Mucosa of rectum (tissue), 2 donors: ENCODE results near the gene DUSP11.

Source experiments
- H3K27ac ChIP-seq, 2 donors: one replicate each; pipeline ENCODE4 v1.7.0; 2013; ENCODE audit warnings: inconsistent platforms in 2 of 2, low read depth in 2 of 2, low read length in 2 of 2
- H3K27me3 ChIP-seq, 2 donors: one replicate each; pipeline ENCODE4 v1.7.0; 2013; ENCODE audit warnings: low read length in 2 of 2; ENCODE audit not compliant: control insufficient read depth in 2 of 2, insufficient read depth in 2 of 2
- H3K36me3 ChIP-seq, 2 donors: one replicate each; pipeline ENCODE4 v1.7.0; 2013; ENCODE audit warnings: low read length in 2 of 2; ENCODE audit not compliant: control insufficient read depth in 2 of 2, insufficient read depth in 2 of 2
- H3K4me1 ChIP-seq, 2 donors: one replicate each; pipeline ENCODE4 v1.7.0; 2013; ENCODE audit warnings: low read length in 2 of 2, mild to moderate bottlenecking in 1 of 2; ENCODE audit not compliant: control insufficient read depth in 2 of 2, insufficient read depth in 2 of 2
- H3K4me3 ChIP-seq, 2 donors: one replicate each; pipeline ENCODE4 v1.7.0; 2013; ENCODE audit warnings: low read length in 2 of 2
- H3K9ac ChIP-seq, 2 donors: one replicate each; pipeline ENCODE4 v1.7.0; 2013; ENCODE audit warnings: low read length in 2 of 2, low read depth in 1 of 2, mild to moderate bottlenecking in 1 of 2
- H3K9me3 ChIP-seq, 2 donors: one replicate each; pipeline ENCODE4 v1.7.0; 2013; ENCODE audit warnings: low read length in 2 of 2; ENCODE audit not compliant: control insufficient read depth in 2 of 2
- donor health status: healthy.
- donor health status: Normal muscosa, but diverticular disease.

DUSP11 gene

DNA sequence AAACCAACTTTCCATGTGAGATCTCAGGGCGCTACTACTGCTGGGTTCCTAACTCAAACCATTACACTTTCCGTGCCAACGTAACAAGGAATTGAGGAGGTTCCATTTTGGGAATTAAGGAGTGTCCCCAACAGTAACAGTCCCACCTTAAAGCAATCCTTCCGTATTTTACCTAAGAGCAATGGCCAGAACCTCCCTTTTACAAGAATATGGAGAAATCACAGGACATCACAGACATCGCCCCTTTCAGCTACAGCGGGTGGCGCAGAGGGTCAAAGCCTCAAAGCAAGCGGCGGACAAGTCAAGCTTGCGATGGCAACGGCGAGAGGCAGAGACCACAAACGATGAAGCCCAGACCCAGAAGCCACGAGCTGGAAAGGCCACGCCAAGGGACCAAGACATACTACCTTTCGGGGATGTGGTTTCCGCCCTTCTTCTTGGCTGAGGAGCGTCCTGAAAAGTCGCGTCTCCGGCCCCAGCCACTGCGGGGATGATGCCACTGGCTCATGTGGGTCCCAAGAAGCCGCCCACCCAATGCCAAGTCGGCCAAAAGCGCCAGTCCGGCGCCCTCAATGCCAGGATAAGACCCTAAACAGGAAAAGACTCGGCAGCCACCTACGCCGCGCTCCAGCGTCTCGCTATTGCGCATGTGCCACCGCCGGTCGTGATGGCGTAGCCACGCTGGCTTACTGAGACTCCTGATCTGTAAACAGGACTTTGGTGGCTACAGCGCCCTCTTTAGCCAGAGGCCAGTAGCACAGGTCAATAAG lies at the start of gene DUSP11:
DUSP11 (minus strand) TSS at position 637 of the 770 bp plus-strand sequence; CDS start at position 508, 129 bp downstream.
- peaks cover 19 to 21% of the 10 kb centered on the region in 2 donors for H3K36me3 ChIP-seq
- H3K27me3 ChIP-seq, result no peaks in the 10 kb centered on the region
- no peaks in the 10 kb centered on the region for H3K9me3 ChIP-seq
- H3K4me1 ChIP-seq, result peaks cover 8 to 9% of the 10 kb centered on the region in 2 donors
- H3K27ac ChIP-seq, result peak within 1 kb of the TSS; percentile 78 to 90
- H3K9ac ChIP-seq, result peak within 1 kb of the TSS; percentile 92 to 99
- peak within 1 kb of the TSS; percentile 96 to 100 for H3K4me3 ChIP-seq

- Histone ChIP-seq H3K27me3 (no peaks in the 10 kb centered on the region), H3K4me1 (peaks cover 8 to 11% of the 10 kb centered on the region in 2 donors), H3K9ac (peak within 1 kb of the TSS; percentile 94 to 99), H3K36me3 (peaks cover 13 to 14% of the 10 kb centered on the region in 2 donors), H3K27ac (peak within 1 kb of the TSS; percentile 88 to 93), H3K9me3 (no peaks in the 10 kb centered on the region), H3K4me3 (peak within 1 kb of the TSS; percentile 96)
Measured at GRCh38 chr2:73828818-73829570, 49.1 kb upstream of the DUSP11 start, which contains the start of gene STAMBP. Gene STAMBP, plus strand, starts transcription at chr2:73828961. Its CDS starts 1,896 bp downstream, at chr2:73830857.

GRCh38 chr2:73828389-73828817 lies 48.5 kb upstream of the DUSP11 start:
- Histone ChIP-seq H3K4me3 (peak overlapping the region; percentile 96), H3K27me3 (no peaks in the 10 kb centered on the region), H3K36me3 (peaks cover 9 to 11% of the 10 kb centered on the region in 2 donors), H3K4me1 (peaks cover 8 to 11% of the 10 kb centered on the region in 2 donors), H3K27ac (peak overlapping the region; percentile 17 to 88), H3K9ac (peak overlapping the region in 1 of 2 donors; percentile 94), H3K9me3 (no peaks in the 10 kb centered on the region)

DNA sequence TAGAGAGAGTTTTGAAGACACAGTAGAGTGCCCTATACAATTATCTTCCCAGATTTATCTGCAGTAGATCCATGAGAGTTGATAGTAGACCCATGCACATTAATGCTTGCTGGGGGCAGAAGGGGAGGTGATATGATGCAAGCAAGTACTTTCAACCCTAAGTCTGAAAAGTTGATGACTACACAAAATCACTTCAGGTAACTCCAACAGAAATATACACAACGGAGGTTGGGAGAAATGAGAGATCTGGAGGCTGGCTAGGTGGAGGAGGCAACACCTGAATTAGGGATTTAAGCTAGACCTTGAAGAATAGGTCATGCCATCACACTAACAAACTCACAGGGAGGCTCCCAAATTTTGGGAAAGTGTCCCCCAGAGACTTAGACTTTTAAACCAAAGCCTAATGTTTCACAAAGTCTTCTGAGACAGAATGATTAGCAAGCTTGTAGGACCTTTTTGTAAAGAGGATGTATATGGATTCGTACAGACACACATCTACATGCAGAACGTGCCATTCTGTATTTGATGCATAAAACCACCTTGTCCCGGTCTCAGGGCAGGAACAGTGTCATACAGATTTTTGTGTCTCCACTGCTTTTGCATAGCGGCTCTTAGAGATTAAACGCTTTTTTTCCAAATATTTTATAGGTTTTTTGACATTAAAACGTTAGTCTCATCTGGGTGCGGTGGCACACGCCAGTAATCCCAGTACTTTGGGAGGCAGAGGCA lies 47.9 kb upstream of the DUSP11 start:
- Histone ChIP-seq H3K4me1 (peaks cover 8 to 11% of the 10 kb centered on the region in 2 donors), H3K9me3 (no peaks in the 10 kb centered on the region), H3K9ac (no peak overlapping the region), H3K27ac (no peak overlapping the region), H3K4me3 (peak overlapping the region; percentile 96), H3K36me3 (peaks cover 4 to 8% of the 10 kb centered on the region in 2 donors), H3K27me3 (no peaks in the 10 kb centered on the region)

DNA sequence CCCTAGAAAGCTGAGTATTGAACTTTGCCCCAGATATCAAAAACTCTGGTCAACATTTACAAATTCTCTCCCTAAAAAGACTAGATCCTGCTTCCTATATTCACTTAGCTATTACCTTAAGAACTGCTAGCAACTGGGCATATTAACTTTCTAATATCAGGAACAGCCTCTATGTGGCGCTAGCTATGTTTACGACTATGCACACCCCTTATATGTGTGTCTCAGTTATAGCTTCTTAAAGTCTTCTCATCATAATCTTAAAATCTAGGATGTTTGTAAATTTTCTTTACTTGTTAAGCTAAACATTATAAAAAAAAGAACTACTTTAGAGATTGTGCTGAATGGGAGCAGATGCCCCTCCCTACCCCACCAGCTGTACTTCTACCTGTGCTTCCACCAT lies 47.1 kb upstream of the DUSP11 start:
- Histone ChIP-seq H3K4me1 (peaks cover 8 to 11% of the 10 kb centered on the region in 2 donors), H3K36me3 (peaks cover 3% of the 10 kb centered on the region in 2 donors), H3K9ac (no peak overlapping the region), H3K27ac (no peak overlapping the region), H3K9me3 (no peaks in the 10 kb centered on the region), H3K27me3 (no peaks in the 10 kb centered on the region), H3K4me3 (no peak overlapping the region)

DNA sequence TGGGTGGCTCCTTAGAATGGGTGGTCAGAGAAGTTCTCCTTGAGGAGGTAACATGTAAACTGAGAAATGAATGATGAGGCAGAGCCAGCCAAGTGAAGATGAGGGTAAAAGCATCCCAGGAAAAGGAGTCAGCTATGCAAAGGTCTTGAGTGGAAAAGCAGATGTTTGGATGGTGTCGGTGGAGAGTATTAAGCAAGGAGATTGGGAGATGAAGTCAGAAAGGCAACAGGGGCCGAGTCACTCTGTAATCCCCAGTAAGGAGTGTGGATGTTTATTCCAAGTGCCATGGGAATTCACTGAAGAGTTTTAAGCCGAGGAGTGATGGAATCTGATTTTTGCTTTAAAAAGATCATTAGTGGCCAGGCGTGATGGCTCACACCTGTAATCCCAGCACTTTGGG lies 45.5 kb upstream of the DUSP11 start:
- no peaks in the 10 kb centered on the region for H3K9me3 ChIP-seq
- H3K9ac ChIP-seq, result no peak overlapping the region
- no peak overlapping the region for H3K27ac ChIP-seq
- H3K4me3 ChIP-seq, result no peak overlapping the region
- no peaks in the 10 kb centered on the region for H3K36me3 ChIP-seq
- no peaks in the 10 kb centered on the region for H3K27me3 ChIP-seq
- peaks cover 8 to 11% of the 10 kb centered on the region in 2 donors for H3K4me1 ChIP-seq

DNA sequence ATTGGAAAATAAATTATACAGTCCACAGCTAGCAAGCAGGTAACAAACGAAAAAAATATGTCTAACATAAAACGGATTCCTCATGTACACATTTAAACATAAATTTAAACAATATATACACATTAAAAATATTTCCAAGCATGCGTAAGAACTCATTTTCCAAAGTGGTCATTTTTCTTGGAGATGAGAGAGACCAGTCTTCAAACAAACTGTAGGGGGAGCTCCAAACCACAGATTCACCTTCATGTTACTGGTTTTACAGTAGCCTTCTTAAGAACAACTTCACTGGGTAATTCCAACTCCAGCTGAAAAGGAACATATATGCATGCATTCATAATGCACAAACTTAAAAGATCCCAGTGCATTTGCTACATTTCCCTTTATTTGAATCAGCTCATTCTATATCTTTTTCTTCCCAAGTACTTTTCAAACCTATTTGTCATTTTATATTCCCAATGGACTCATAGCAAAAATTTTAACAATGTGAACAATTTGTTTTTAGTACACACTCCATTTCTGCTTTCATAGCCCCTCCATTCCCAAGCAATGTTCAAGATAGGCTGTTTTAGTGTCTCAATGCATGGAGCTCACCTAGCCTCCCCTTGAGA lies 44.1 kb upstream of the DUSP11 start:
- Histone ChIP-seq H3K9ac (no peak overlapping the region), H3K9me3 (no peaks in the 10 kb centered on the region), H3K36me3 (no peaks in the 10 kb centered on the region), H3K27ac (no peak overlapping the region), H3K4me3 (no peak overlapping the region), H3K27me3 (no peaks in the 10 kb centered on the region), H3K4me1 (peaks cover 3 to 4% of the 10 kb centered on the region in 2 donors)

GRCh38 chr2:73823416-73823815 lies 43.5 kb upstream of the DUSP11 start:
- Histone ChIP-seq H3K4me3 (no peak overlapping the region), H3K36me3 (no peaks in the 10 kb centered on the region), H3K9ac (no peak overlapping the region), H3K27me3 (no peaks in the 10 kb centered on the region), H3K4me1 (peaks cover 3% of the 10 kb centered on the region in 2 donors), H3K27ac (no peak overlapping the region), H3K9me3 (no peaks in the 10 kb centered on the region)

GRCh38 chr2:73822991-73823390 lies 43.1 kb upstream of the DUSP11 start:
- Histone ChIP-seq H3K27ac (no peak overlapping the region), H3K9me3 (no peaks in the 10 kb centered on the region), H3K4me3 (no peak overlapping the region), H3K27me3 (no peaks in the 10 kb centered on the region), H3K4me1 (peaks cover 0 to under 1% of the 10 kb centered on the region in 2 donors), H3K9ac (no peak overlapping the region), H3K36me3 (no peaks in the 10 kb centered on the region)
